DMS153 treated with DMSO at 0.1 percent for 48 hours (cell line): ENCODE results near the gene ZNF774.
"Not testable (repeated sequence)": the region's sequence is repeated elsewhere in the genome, so short reads cannot be mapped to it uniquely, and the experiment has no call there.

ENCODE experiments used
- DNase-seq: peaks from one replicate; lab custom pipeline; 2025; ENCODE audit not compliant: unreplicated experiment; lab: John Stamatoyannopoulos, UW

The ZNF774 gene

GRCh38 chr15:90352107-90352893 lies at the start of gene ZNF774:
ZNF774 (plus strand) TSS chr15:90352284; CDS start chr15:90354661, 2,377 bp downstream.
- peak; percentile 58 for DNase-seq

- not testable (repeated sequence) for DNase-seq
These were observed 46.7 kb upstream of the ZNF774 start for GRCh38 chr15:90305355-90305754.

GRCh38 chr15:90305932-90306331 lies 46.2 kb upstream of the ZNF774 start:
- DNase-seq, result no peak

- DNase-seq, result no peak
These were observed 45.5 kb upstream of the ZNF774 start for GRCh38 chr15:90306560-90306959.

GRCh38 chr15:90307661-90308060 lies 44.4 kb upstream of the ZNF774 start:
- no peak for DNase-seq

GRCh38 chr15:90309020-90309419 lies 43.1 kb upstream of the ZNF774 start:
- no peak for DNase-seq

GRCh38 chr15:90315278-90315982 lies 36.7 kb upstream of the ZNF774 start:
- no peak for DNase-seq

- no peak for DNase-seq
These were observed 35.9 kb upstream of the ZNF774 start for GRCh38 chr15:90316139-90316538.

GRCh38 chr15:90318591-90318990 lies 33.5 kb upstream of the ZNF774 start:
- DNase-seq, result no peak

GRCh38 chr15:90320062-90320884 lies 31.8 kb upstream of the ZNF774 start:
- peak; percentile 39 for DNase-seq

GRCh38 chr15:90320885-90321278 lies 31.2 kb upstream of the ZNF774 start:
- no peak for DNase-seq

- DNase-seq, result no peak
These were observed 29.5 kb upstream of the ZNF774 start for GRCh38 chr15:90322538-90322937.

- no peak for DNase-seq
These were observed 26.4 kb upstream of the ZNF774 start for GRCh38 chr15:90325726-90326125.

GRCh38 chr15:90326441-90326840 lies 25.6 kb upstream of the ZNF774 start:
- no peak for DNase-seq

GRCh38 chr15:90327311-90327710 lies 24.8 kb upstream of the ZNF774 start:
- DNase-seq, result no peak

GRCh38 chr15:90334304-90334731 lies 17.8 kb upstream of the ZNF774 start:
- no peak for DNase-seq

GRCh38 chr15:90336705-90337141 lies 15.4 kb upstream of the ZNF774 start:
- no peak for DNase-seq

- DNase-seq, result no peak
These were observed 14.8 kb upstream of the ZNF774 start for GRCh38 chr15:90337256-90337655.

- DNase-seq, result no peak
These were observed 13.6 kb upstream of the ZNF774 start for GRCh38 chr15:90338532-90338931.

GRCh38 chr15:90340345-90340744 lies 11.7 kb upstream of the ZNF774 start:
- no peak for DNase-seq

GRCh38 chr15:90343302-90343790 lies 8.7 kb upstream of the ZNF774 start:
- no peak for DNase-seq
